ENCODE data around the gene PRKAG2. TPM values are rescaled to one million over a fixed set of nuclear protein-coding genes. Genes with fewer than 3 reads are reported as not detected.
A peak's percentile ranks its signal among the peaks of the same experiment; 100 is the strongest.

Gene PRKAG2
- total and polyA plus RNA-seq, 2 of the 13 experiments (the other 11 are each of a cell fraction or from before 2014, with no cell fraction given), result 0.90 to 1.3 TPM

GRCh38 chr7:151655555-151655954, 221.4 kb downstream of the PRKAG2 start:
- no peak overlapping the region for H2AFZ ChIP-seq (ENCODE audit: low read length)
- no peaks in the 10 kb centered on the region for H3K9me3 ChIP-seq (ENCODE audit: low read length)
- no TSS peak for BruUV-seq (replicated peaks)
- TF ChIP-seq ZNF629 (CRISPR knock-in tag; conservative IDR thresholded peaks at IDR 0.05) (peak; percentile 27; the same call in 1 of the 2 replicates), MED8 (CRISPR knock-in tag; IDR thresholded peaks at IDR 0.05; ENCODE audit: insufficient replicate concordance) (no peak), ZNF678 (CRISPR knock-in tag; IDR thresholded peaks at IDR 0.05) (no peak), FOXO4 (CRISPR knock-in tag; conservative IDR thresholded peaks at IDR 0.05) (no peak), ZNF326 (CRISPR knock-in tag; IDR thresholded peaks at IDR 0.05; ENCODE audit: borderline replicate concordance) (no peak)
- no peak for ATAC-seq
- H3K4me1 ChIP-seq (ENCODE audit: insufficient read depth, low read length), result no peaks in the 10 kb centered on the region
- no peak overlapping the region for H3K4me2 ChIP-seq (ENCODE audit: low read depth, low read length)
- no peak overlapping the region for H3K4me3 ChIP-seq (replicated peaks in 1 of 3; ENCODE audit: insufficient read depth in 1 of 3, low read depth in 2 of 3, low read length in 3 of 3)
- intact Hi-C loops (cut with micrococcal nuclease; ENCODE audit: unreplicated experiment), result no loop called here
- H3K9ac ChIP-seq (ENCODE audit: insufficient read depth, low read depth, low read length), result no peak overlapping the region
- in situ Hi-C loops (cut with HindIII; ENCODE audit: extremely low pct_ligation_motif_present, low pct_unique_long_range_greater_than_20kb), result no loop called here
- DNase-seq (ENCODE audit: low spot score), result no peak
- H3K79me2 ChIP-seq (ENCODE audit: insufficient read depth, low read length), result no peaks in the 10 kb centered on the region
- no peaks in the 10 kb centered on the region for H3K36me3 ChIP-seq (replicated peaks in 1 of 2; ENCODE audit: control insufficient read depth in 1 of 2, insufficient read depth in 2 of 2, low read length in 2 of 2)
- no peaks in the 10 kb centered on the region for H4K20me1 ChIP-seq (ENCODE audit: insufficient read depth, low read length)
- H3K27ac ChIP-seq (ENCODE audit: extremely low read length, insufficient read depth, low read length), result no peak overlapping the region
- 57% methylated on average over 3 of the region's 3 CpGs for WGBS (ENCODE audit: low lambda C conversion rate)
- H3K27me3 ChIP-seq (ENCODE audit: control insufficient read depth in 1 of 2, insufficient read depth in 2 of 2, low read length in 2 of 2), result no peaks in the 10 kb centered on the region
- CTCF ChIA-PET (ENCODE audit: low intra/inter-chr PET ratio, low total read pairs), result no interaction called here
- POLR2A ChIA-PET, result no interaction called here
- no peak for FAIRE-seq

GRCh38 chr7:151652111-151652510, 224.8 kb downstream of the PRKAG2 start:
- H3K27ac ChIP-seq (ENCODE audit: extremely low read length, insufficient read depth, low read length), result no peak overlapping the region
- intact Hi-C loops (cut with micrococcal nuclease; ENCODE audit: unreplicated experiment), result no loop called here
- ATAC-seq (no peak), FAIRE-seq (no peak), DNase-seq (ENCODE audit: low spot score) (no peak)
- in situ Hi-C loops (cut with HindIII; ENCODE audit: extremely low pct_ligation_motif_present, low pct_unique_long_range_greater_than_20kb), result no loop called here
- no peaks in the 10 kb centered on the region for H4K20me1 ChIP-seq (ENCODE audit: insufficient read depth, low read length)
- no peak overlapping the region for H2AFZ ChIP-seq (ENCODE audit: low read length)
- no peaks in the 10 kb centered on the region for H3K36me3 ChIP-seq (replicated peaks in 1 of 2; ENCODE audit: control insufficient read depth in 1 of 2, insufficient read depth in 2 of 2, low read length in 2 of 2)
- ChIA-PET POLR2A (no interaction called here), CTCF (ENCODE audit: low intra/inter-chr PET ratio, low total read pairs) (no interaction called here)
- H3K79me2 ChIP-seq (ENCODE audit: insufficient read depth, low read length), result no peaks in the 10 kb centered on the region
- no peak overlapping the region for H3K4me3 ChIP-seq (replicated peaks in 1 of 3; ENCODE audit: insufficient read depth in 1 of 3, low read depth in 2 of 3, low read length in 3 of 3)
- no peak overlapping the region for H3K4me2 ChIP-seq (ENCODE audit: low read depth, low read length)
- no peaks in the 10 kb centered on the region for H3K9me3 ChIP-seq (ENCODE audit: low read length)
- H3K9ac ChIP-seq (ENCODE audit: insufficient read depth, low read depth, low read length), result no peak overlapping the region
- no peaks in the 10 kb centered on the region for H3K4me1 ChIP-seq (ENCODE audit: insufficient read depth, low read length)
- 34% methylated on average over 5 of the region's 5 CpGs for WGBS (ENCODE audit: low lambda C conversion rate)
- BruUV-seq (replicated peaks), result no TSS peak
- H3K27me3 ChIP-seq (ENCODE audit: control insufficient read depth in 1 of 2, insufficient read depth in 2 of 2, low read length in 2 of 2), result peaks cover 0 to 4% of the 10 kb centered on the region in 2 experiments; a peak in 1 of 5 replicates
- TF ChIP-seq SATB2 (CRISPR knock-in tag; IDR thresholded peaks at IDR 0.05), result no peak
- TF ChIP-seq ZNF512 (CRISPR knock-in tag; IDR thresholded peaks at IDR 0.05), result no peak
- TF ChIP-seq ZNF24 (IDR thresholded peaks at IDR 0.05), result no peak
- TF ChIP-seq STAT5B (CRISPR knock-in tag; IDR thresholded peaks at IDR 0.05), result no peak
- no peak for TF ChIP-seq NCOA2 (CRISPR knock-in tag; IDR thresholded peaks at IDR 0.05)
- no peak for TF ChIP-seq RXRA (CRISPR knock-in tag; IDR thresholded peaks at IDR 0.05)
- no peak for TF ChIP-seq PHF5A (CRISPR knock-in tag; IDR thresholded peaks at IDR 0.05; ENCODE audit: low read depth, unreplicated experiment)
- no peak for TF ChIP-seq CENPT (CRISPR knock-in tag; IDR thresholded peaks at IDR 0.05; ENCODE audit: low read depth)
- no peak for TF ChIP-seq ZEB1 (IDR thresholded peaks at IDR 0.05; ENCODE audit: insufficient replicate concordance, low read depth)
- no peak for TF ChIP-seq IRF2 (CRISPR knock-in tag; IDR thresholded peaks at IDR 0.05)
- TF ChIP-seq ATF7-NPFF (CRISPR knock-in tag; IDR thresholded peaks at IDR 0.05; ENCODE audit: low read depth), result no peak
- TF ChIP-seq ZNF292 (CRISPR knock-in tag; IDR thresholded peaks at IDR 0.05; ENCODE audit: borderline replicate concordance, low read depth), result no peak
